GM19240 (cell line): ENCODE measurements around the gene RPUSD2.

Experiments
- DNase-seq: peaks from one replicate; pipeline ENCODE4 v3.0.0; 2011; ENCODE audit warnings: low spot score; ENCODE audit not compliant: insufficient read length

Gene RPUSD2

DNA sequence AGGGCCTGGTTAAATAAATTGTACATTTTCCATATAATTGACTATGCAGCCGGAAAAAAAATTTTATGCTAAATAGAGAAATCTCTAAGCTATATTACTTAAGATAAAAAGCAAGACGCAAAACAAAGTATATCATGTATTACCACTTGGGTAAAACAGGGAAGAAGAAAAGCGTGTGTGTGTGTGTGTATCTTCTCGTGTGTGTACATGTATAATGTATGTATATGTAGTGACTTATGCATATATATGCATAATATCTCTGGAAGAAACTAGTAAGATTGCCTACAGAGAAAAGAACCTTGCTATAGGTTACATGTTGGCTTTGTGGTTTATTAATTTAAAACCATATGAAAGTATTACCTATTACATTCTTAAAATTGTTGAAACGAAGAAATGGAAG, 44.0 kb downstream of the RPUSD2 start:
- DNase-seq: no peak

DNA sequence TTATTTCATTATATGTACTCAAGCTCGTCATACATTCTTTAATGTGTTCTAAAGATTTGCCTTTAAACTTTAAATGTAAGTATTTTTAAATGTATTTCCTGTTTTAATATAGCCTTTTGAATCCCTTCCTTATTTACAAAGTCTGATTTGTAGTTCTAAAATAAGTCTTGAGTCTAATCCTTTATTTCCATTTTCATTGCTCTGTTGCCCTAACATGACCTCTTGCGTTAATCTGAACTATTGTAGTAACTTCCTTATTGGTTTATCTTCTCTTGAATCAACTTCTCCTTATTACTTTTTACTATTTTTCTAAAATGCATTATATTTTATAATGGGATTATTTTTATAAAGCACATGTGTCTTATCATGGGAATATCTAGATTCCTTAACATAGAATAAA, 48.9 kb downstream of the RPUSD2 start:
- no peak for DNase-seq

DNA sequence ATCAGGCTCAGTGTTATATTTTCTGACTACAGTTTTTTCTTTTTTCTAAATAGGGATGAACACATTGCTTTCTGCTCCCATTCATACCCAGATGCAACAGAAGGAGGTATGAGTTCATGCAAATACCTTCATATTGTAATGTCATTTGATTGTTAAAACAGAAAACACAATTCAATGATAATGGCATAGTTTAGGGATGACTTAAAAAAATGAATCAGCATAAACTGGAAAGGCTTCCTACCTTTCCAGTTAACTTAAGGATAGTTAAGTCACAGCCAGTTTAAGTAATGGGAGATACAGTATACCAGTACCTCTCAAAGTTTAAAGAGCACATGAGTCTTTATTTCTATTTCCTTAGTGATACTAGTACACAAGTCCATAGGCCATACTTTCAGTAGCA, 49.8 kb downstream of the RPUSD2 start:
- DNase-seq: no peak

DNA sequence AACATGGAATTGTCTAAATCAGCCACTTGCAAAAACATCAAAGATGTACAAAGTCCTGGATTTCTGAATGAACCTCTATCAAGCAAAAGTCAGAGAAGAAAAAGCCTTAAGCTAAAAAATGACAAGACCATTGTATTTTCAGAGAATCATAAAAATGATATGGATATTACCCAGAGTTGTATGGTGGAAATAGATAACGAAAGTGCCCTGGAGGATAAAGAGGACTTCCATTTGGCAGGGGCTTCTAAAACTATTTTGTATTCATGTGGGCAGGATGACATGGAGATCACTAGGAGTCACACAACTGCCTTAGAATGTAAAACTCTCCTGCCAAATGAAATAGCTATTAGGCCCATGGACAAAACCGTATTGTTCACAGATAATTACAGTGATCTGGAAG, 54.3 kb downstream of the RPUSD2 start:
- DNase-seq: no peak
